ENCODE measurements around the gene SLIT1. TPM values are rescaled to one million over a fixed set of nuclear protein-coding genes. Genes with fewer than 3 reads are reported as not detected.

Gene SLIT1
- total and polyA plus RNA-seq, 2 experiments from 2014 or later, result not detected

GRCh38 chr10:97040706-97041105 is 145.1 kb downstream of the SLIT1 start:
- H3K9ac ChIP-seq, result no peak overlapping the region
- H3K4me2 ChIP-seq (ENCODE audit: unreplicated experiment), result no peak overlapping the region
- no peak overlapping the region for H3K27ac ChIP-seq
- no peaks in the 10 kb centered on the region for H3K9me2 ChIP-seq (ENCODE audit: insufficient read depth)
- H3K79me2 ChIP-seq (ENCODE audit: insufficient read depth), result no peaks in the 10 kb centered on the region
- no peak for TF ChIP-seq EZH2phosphoT487 (IDR thresholded peaks at IDR 0.05; ENCODE audit: insufficient read depth, low read depth)
- TF ChIP-seq EZH2 (IDR thresholded peaks at IDR 0.05; ENCODE audit: insufficient read depth, poor library complexity, severe bottlenecking), result no peak
- no peak for DNase-seq
- no peaks in the 10 kb centered on the region for H4K20me1 ChIP-seq (ENCODE audit: insufficient read depth)
- no peaks in the 10 kb centered on the region for H3F3A ChIP-seq (ENCODE audit: insufficient read depth)
- no peaks in the 10 kb centered on the region for H3K4me1 ChIP-seq (ENCODE audit: insufficient read depth)
- peaks cover 7% of the 10 kb centered on the region for H3K27me3 ChIP-seq (replicated peaks; ENCODE audit: insufficient read depth)
- in situ Hi-C loops (cut with MboI), result loop anchor here (25.0 kb wide), 1 partner anchor 653 kb away; no protein-coding TSS in a partner anchor
- H3K36me3 ChIP-seq (ENCODE audit: low read depth), result no peaks in the 10 kb centered on the region
- 71% methylated on average over 8 of the region's 8 CpGs for WGBS, 2 experiments (ENCODE audit: low coverage in 1 of 2, low lambda C conversion rate in 2 of 2, missing lambda C conversion rate in 2 of 2)
- no peak overlapping the region for H2AFZ ChIP-seq
- no peaks in the 10 kb centered on the region for H3K9me3 ChIP-seq (ENCODE audit: low read depth)
- no peak overlapping the region for H3K4me3 ChIP-seq

DNA sequence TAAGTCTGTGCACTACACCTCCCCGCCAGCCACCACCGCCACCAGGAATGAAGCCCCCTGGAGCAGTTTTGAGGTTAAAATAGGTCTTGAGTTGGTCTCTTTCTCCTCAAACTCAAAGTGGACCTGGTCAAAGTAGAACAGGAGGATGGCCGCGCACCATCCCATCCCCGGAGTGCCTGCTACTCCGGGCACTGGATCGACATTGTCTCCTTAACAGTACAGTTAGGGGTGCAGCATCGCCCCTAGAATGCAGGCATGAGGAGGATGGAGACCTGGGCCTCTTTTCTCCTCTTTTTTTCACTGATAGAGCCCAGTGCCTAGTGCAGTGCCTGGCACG is 145.5 kb downstream of the SLIT1 start:
- Histone ChIP-seq H3K27ac (no peak overlapping the region), H3K4me2 (ENCODE audit: unreplicated experiment) (no peak overlapping the region), H3K36me3 (ENCODE audit: low read depth) (no peaks in the 10 kb centered on the region), H3K9me2 (ENCODE audit: insufficient read depth) (no peaks in the 10 kb centered on the region), H3K79me2 (ENCODE audit: insufficient read depth) (no peaks in the 10 kb centered on the region), H3K4me1 (ENCODE audit: insufficient read depth) (no peaks in the 10 kb centered on the region), H3K9ac (no peak overlapping the region), H3K9me3 (ENCODE audit: low read depth) (no peaks in the 10 kb centered on the region), H3K27me3 (replicated peaks; ENCODE audit: insufficient read depth) (peaks cover 7% of the 10 kb centered on the region), H2AFZ (no peak overlapping the region), H3K4me3 (no peak overlapping the region), H3F3A (ENCODE audit: insufficient read depth) (no peaks in the 10 kb centered on the region), H4K20me1 (ENCODE audit: insufficient read depth) (no peaks in the 10 kb centered on the region)
- DNase-seq, result no peak
- WGBS, 2 experiments (ENCODE audit: low coverage in 1 of 2, low lambda C conversion rate in 2 of 2, missing lambda C conversion rate in 2 of 2), result 78 to 84% methylated on average over 9 of the region's 9 CpGs
- in situ Hi-C loops (cut with MboI), result loop anchor here (25.0 kb wide), 1 partner anchor 653 kb away; no protein-coding TSS in a partner anchor
- TF ChIP-seq EZH2phosphoT487 (IDR thresholded peaks at IDR 0.05; ENCODE audit: insufficient read depth, low read depth), result no peak
- TF ChIP-seq EZH2 (IDR thresholded peaks at IDR 0.05; ENCODE audit: insufficient read depth, poor library complexity, severe bottlenecking), result no peak

GRCh38 chr10:97039538-97040247 is 146.1 kb downstream of the SLIT1 start:
- no peaks in the 10 kb centered on the region for H3K9me2 ChIP-seq (ENCODE audit: insufficient read depth)
- no peaks in the 10 kb centered on the region for H3K79me2 ChIP-seq (ENCODE audit: insufficient read depth)
- no peaks in the 10 kb centered on the region for H3K9me3 ChIP-seq (ENCODE audit: low read depth)
- H3K4me1 ChIP-seq (ENCODE audit: insufficient read depth), result no peaks in the 10 kb centered on the region
- no peak overlapping the region for H3K4me3 ChIP-seq
- in situ Hi-C loops (cut with MboI), result loop anchor here (25.0 kb wide), 1 partner anchor 652 kb away; no protein-coding TSS in a partner anchor
- no peak for DNase-seq
- no peaks in the 10 kb centered on the region for H4K20me1 ChIP-seq (ENCODE audit: insufficient read depth)
- H3K9ac ChIP-seq, result no peak overlapping the region
- H3F3A ChIP-seq (ENCODE audit: insufficient read depth), result no peaks in the 10 kb centered on the region
- TF ChIP-seq EZH2phosphoT487 (IDR thresholded peaks at IDR 0.05; ENCODE audit: insufficient read depth, low read depth), result no peak
- no peak for TF ChIP-seq EZH2 (IDR thresholded peaks at IDR 0.05; ENCODE audit: insufficient read depth, poor library complexity, severe bottlenecking)
- WGBS, 2 experiments (ENCODE audit: low coverage in 1 of 2, low lambda C conversion rate in 2 of 2, missing lambda C conversion rate in 2 of 2), result 70 to 73% methylated on average over 16 of the region's 16 CpGs
- H3K36me3 ChIP-seq (ENCODE audit: low read depth), result no peaks in the 10 kb centered on the region
- no peak overlapping the region for H3K4me2 ChIP-seq (ENCODE audit: unreplicated experiment)
- no peak overlapping the region for H3K27ac ChIP-seq
- no peak overlapping the region for H2AFZ ChIP-seq
- peaks cover 7% of the 10 kb centered on the region for H3K27me3 ChIP-seq (replicated peaks; ENCODE audit: insufficient read depth)

GRCh38 chr10:97038688-97039087 is 147.1 kb downstream of the SLIT1 start:
- WGBS, 2 experiments (ENCODE audit: low coverage in 1 of 2, low lambda C conversion rate in 2 of 2, missing lambda C conversion rate in 2 of 2), result 63 to 77% methylated on average over 7 of the region's 7 CpGs

More at GRCh38 chr10:97038688-97039087, 147.1 kb downstream of the SLIT1 start:
- TF ChIP-seq EZH2 (IDR thresholded peaks at IDR 0.05; ENCODE audit: insufficient read depth, poor library complexity, severe bottlenecking) (no peak), EZH2phosphoT487 (IDR thresholded peaks at IDR 0.05; ENCODE audit: insufficient read depth, low read depth) (no peak)
- H3K27me3 ChIP-seq (replicated peaks; ENCODE audit: insufficient read depth), result peaks cover 7% of the 10 kb centered on the region
- H3K27ac ChIP-seq, result no peak overlapping the region
- H3K79me2 ChIP-seq (ENCODE audit: insufficient read depth), result no peaks in the 10 kb centered on the region
- no peak overlapping the region for H3K4me2 ChIP-seq (ENCODE audit: unreplicated experiment)
- H2AFZ ChIP-seq, result no peak overlapping the region
- H4K20me1 ChIP-seq (ENCODE audit: insufficient read depth), result no peaks in the 10 kb centered on the region
- no peaks in the 10 kb centered on the region for H3F3A ChIP-seq (ENCODE audit: insufficient read depth)
- no peak for DNase-seq
- H3K9ac ChIP-seq, result no peak overlapping the region
- H3K9me3 ChIP-seq (ENCODE audit: low read depth), result no peaks in the 10 kb centered on the region
- H3K4me3 ChIP-seq, result no peak overlapping the region
- no peaks in the 10 kb centered on the region for H3K36me3 ChIP-seq (ENCODE audit: low read depth)
- H3K4me1 ChIP-seq (ENCODE audit: insufficient read depth), result no peaks in the 10 kb centered on the region
- in situ Hi-C loops (cut with MboI), result loop anchor here (25.0 kb wide), 1 partner anchor 651 kb away; no protein-coding TSS in a partner anchor
- H3K9me2 ChIP-seq (ENCODE audit: insufficient read depth), result no peaks in the 10 kb centered on the region

All from GM23248 (cell line).